Omental fat pad (tissue), 4 donors: ENCODE measurements around the gene VMP1. TPM values are rescaled to one million over a fixed set of nuclear protein-coding genes. Genes with fewer than 3 reads are reported as not detected.
"Not testable (repeated sequence)": the region's sequence is repeated elsewhere in the genome, so short reads cannot be mapped to it uniquely, and the experiment has no call there.

ENCODE experiments used
- ATAC-seq: fragments of 150-250 bp; one replicate; pipeline ENCODE4 v1.9.1; 2016; ENCODE audit warnings: mild to moderate bottlenecking, moderate library complexity; ENCODE audit not compliant: low FRiP score
- DNase-seq: peaks from one replicate; pipeline ENCODE4 v3.0.0-alpha.2; 2019; ENCODE audit warnings: low spot score
- total RNA-seq, 4 donors: library from RNA; depleted of rRNA; stranded (reverse); fragments of >200 nt; gene quantifications; one replicate each; pipeline ENCODE4 v1.1.0, GENCODE V29; 2016
- TF ChIP-seq, protein P1 (sequence below), 3 donors: fragments of 450-650 bp; IDR thresholded peaks; one replicate each; pipeline ENCODE4 v1.5.1; 2016 to 2017; ENCODE audit warnings: antibody characterized with exemption in 3 of 3, mild to moderate bottlenecking in 3 of 3, moderate library complexity in 2 of 3

The VMP1 gene
- total RNA-seq, 4 donors from 2014 or later = 169 to 476 (median 278) TPM

DNA sequence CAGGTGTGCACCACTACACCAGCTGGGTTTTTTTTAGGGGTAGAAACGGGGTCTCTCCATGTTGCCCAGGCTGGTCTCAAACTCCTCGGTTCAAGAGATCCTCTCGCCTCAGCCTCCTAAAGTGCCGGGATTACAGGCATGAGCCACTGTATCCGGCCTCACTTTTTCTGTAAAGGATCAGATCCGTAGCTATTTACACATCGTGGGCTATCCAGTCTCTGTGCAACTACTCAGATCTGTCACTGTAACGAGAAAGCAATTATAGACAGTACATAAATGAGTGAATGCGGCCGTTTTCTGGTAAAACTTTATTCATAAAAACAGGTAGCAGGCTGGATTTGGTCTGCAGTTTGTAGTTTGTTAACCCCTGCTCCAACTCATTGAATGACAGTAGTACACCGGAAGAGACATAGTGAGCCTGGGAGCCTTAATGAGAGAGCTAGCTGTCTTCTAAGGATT lies 44.5 kb downstream of the VMP1 start:
- TF ChIP-seq, protein P1, sequence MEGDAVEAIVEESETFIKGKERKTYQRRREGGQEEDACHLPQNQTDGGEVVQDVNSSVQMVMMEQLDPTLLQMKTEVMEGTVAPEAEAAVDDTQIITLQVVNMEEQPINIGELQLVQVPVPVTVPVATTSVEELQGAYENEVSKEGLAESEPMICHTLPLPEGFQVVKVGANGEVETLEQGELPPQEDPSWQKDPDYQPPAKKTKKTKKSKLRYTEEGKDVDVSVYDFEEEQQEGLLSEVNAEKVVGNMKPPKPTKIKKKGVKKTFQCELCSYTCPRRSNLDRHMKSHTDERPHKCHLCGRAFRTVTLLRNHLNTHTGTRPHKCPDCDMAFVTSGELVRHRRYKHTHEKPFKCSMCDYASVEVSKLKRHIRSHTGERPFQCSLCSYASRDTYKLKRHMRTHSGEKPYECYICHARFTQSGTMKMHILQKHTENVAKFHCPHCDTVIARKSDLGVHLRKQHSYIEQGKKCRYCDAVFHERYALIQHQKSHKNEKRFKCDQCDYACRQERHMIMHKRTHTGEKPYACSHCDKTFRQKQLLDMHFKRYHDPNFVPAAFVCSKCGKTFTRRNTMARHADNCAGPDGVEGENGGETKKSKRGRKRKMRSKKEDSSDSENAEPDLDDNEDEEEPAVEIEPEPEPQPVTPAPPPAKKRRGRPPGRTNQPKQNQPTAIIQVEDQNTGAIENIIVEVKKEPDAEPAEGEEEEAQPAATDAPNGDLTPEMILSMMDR (IDR thresholded peaks at IDR 0.05) = no peak
- ATAC-seq = no peak
- DNase-seq = no peak

GRCh38 chr17:59752446-59752845 lies 45.0 kb downstream of the VMP1 start:
- TF ChIP-seq, protein P1 (IDR thresholded peaks at IDR 0.05) = no peak

DNA sequence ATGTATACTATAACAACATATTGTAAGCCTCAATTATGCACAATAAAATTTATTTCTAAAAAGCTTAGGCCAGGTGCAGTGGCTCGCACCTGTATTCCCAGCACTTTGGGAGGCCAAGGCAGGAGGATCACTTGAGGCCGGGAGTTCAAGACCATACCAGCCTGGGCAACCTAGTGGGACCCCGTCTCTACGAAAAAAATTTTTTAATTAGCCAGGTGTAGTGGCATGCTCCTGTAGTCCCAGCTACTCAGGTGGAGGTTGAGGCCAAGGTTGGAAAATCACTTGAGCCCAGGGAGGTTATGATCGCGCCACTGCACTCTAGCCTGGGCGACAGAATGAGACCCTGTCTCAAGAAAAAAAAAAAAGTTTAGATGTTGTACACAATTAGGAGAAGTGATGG lies 45.5 kb downstream of the VMP1 start:
- TF ChIP-seq, protein P1 (IDR thresholded peaks at IDR 0.05) = no peak
- no peak for ATAC-seq
- no peak for DNase-seq

More at GRCh38 chr17:59752446-59752845, 45.0 kb downstream of the VMP1 start:
- DNase-seq (no peak), ATAC-seq (no peak)

DNA sequence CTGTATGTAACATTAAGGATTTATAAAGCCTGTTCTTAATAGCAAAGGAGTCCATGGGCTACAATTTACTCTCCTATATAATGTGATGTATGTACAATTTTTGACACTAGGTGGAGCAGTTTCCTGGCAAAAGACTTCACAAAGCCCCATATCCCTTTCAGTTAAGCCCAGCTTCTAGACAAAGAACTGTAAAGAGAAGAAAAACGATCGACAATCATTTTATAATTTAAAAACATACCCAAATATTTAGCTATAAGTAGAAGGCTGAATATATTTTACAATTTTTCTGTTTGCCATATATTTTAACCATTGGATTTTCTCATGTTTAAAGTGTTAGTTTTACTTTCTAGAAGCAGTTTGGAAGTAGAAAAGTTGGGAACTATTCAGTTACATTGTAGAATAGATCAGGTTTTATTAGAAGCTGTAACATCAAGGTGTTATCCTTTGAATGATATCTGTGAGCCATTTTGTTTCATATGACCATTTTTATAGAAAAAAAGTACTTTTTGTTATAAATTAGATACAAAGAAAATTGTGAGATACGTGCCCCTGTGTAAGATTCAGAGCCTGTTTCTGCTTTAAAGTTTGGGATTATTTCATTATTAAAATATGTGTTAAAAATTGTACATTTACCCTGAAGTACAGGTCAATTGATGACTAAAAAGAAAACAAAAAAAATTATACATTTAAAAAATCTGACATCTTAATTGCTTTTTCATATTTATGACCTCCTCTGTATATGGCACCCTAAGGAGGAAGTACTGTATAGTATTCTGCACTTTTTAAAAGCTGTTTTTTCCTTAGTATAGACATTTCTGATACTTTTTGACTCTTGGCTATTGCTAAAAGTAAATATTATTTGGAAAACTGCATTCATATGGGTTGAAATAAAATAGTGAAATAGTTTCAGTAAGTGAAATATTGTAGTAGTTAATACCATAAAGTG lies 46.3 kb downstream of the VMP1 start:
- ATAC-seq = peak; percentile 70
- DNase-seq = no peak
- TF ChIP-seq, protein P1 (IDR thresholded peaks at IDR 0.05) = no peak

- peak; percentile 65 for ATAC-seq
- DNase-seq = no peak
- TF ChIP-seq, protein P1 (IDR thresholded peaks at IDR 0.05) = no peak
These were observed 47.1 kb downstream of the VMP1 start for GRCh38 chr17:59754552-59754951.

GRCh38 chr17:59755069-59755468 lies 47.6 kb downstream of the VMP1 start:
- not testable (repeated sequence) for ATAC-seq, DNase-seq

- ATAC-seq = no peak
- DNase-seq = no peak
- TF ChIP-seq, protein P1 (IDR thresholded peaks at IDR 0.05) = no peak
These were observed 48.9 kb downstream of the VMP1 start for GRCh38 chr17:59756236-59756818.
